ENCODE results near the gene AKNA.

The AKNA gene

GRCh38 chr9:114387680-114388356 is at the start of gene AKNA:
TSS of gene AKNA (minus strand) at chr9:114387982. CDS start at chr9:114381333, 6,649 bp downstream.
- peak; percentile 88 for DNase-seq (ENCODE audit: low read depth, low spot score)

GRCh38 chr9:114437401-114437893 is 49.7 kb upstream of the AKNA start:
- DNase-seq (ENCODE audit: low read depth, low spot score) = no peak

- peak; percentile 66 for DNase-seq (ENCODE audit: low read depth, low spot score)
These were observed 47.1 kb upstream of the AKNA start for GRCh38 chr9:114434878-114435311.

DNA sequence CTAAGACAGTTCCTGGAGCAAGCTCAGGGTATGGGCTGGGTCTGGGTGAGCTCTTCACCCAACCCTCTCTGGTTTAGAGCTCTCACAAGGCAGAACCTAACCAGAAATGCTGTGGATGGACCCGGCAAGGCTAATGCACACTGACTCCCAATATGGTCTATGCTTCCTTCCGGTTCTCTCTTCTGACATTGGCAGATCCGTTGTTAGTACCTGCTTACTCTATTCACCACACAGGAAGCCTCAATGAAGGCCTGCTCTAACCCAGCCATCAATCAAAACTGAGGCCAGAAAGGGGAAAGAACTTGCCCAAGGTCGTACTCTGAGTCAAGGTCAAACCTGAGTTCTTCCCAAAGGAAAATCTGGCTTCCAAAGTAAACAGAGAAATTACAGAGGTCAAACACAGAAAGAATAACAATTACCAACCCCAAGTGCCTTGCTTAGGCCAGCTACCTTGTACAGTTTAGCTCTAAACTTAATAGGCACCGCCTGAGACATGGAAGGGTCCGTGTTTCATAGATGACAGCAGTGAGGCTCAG is 46.0 kb upstream of the AKNA start:
- no peak for DNase-seq (ENCODE audit: low read depth, low spot score)

GRCh38 chr9:114433086-114433485 is 45.3 kb upstream of the AKNA start:
- no peak for DNase-seq (ENCODE audit: low read depth, low spot score)

DNA sequence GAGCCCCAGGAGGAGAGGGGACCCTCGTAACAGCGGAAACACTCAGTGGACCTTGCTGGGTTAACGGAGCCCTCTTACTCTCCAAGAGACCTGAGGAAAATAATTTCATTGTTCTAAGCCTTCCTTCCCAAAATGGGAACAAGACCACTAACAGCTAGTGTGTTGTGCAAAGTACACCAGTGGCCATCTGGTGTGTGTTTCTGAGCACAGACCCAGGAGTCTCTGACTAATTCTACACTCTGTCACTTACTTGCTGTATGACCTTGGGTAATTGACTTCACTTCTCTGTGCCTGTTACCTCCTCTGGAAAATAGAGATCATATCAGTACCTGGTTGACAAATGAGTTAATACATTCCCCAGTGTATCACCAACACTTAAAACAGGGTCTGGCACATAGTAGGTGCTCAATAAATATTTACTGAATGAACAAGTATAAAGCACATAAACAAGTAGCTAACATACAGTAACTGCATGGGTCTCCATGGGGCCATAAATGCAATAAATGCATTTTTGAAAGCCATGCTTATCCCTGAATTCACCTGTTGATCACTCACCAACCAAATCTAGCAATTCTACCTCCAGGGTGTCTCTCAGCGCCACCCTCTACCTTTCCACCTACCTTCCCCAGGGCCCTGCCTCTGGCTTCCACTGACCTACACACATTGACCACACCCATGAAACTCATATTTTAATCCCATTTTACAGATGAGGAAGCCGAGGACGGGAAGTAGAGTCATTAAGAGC is 44.7 kb upstream of the AKNA start:
- no peak for DNase-seq (ENCODE audit: low read depth, low spot score)

DNA sequence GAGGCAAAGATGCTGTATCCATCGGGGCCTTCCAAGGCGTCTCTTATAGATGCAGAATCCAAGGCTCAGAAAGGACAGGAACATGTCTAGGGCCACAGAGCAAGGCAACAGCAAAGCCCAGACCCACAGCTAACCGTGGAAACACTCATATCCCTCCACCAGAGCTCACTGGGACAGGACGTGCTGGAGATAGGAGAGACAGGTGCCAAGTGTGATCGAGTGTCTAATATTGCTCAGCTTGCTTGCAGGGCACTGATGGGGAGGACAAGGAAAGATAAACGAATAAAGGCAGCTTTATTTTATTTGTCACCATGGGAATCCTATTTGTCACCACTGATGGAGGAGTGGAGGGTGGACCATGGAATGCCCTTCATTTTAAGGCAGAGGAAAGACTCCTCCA is 44.0 kb upstream of the AKNA start:
- DNase-seq (ENCODE audit: low read depth, low spot score) = no peak

DNA sequence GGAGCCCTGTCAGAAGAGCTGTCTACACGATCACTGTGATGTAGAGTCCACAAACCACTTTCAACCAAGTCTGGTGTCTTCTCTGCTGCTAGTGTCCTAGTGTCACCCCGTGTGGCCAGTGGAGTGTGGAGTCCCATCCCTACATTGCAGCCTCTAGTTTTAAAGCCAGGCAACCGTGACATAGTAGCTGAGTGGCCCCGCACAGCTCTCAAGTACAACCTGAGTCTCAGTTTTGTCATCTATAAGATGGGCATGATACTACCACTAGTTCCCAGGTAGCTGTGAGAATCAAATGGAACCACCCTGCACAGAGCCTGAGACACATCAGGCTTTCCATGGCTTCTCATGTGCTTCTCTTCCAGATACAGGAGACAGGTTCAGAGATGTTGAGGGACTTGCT is 43.2 kb upstream of the AKNA start:
- no peak for DNase-seq (ENCODE audit: low read depth, low spot score)

DNA sequence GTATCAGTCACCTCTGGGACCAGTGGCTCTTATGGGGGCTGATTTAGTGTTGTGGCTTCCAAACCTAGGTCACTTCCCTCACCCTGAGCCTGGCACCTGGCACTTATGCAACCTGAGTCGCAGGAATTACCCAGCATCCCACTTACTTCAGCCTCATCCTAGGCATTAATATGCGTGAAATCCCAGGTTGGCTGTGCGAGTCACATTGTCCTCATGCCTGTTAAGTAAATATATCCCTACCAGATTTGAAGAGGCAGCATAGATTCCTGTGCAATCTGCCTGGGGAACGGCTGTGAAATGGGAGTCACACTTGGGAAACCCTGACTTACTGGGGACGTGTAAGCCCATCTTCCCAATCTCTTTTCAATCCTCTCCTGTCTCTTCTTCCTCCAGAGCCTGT is 42.7 kb upstream of the AKNA start:
- DNase-seq (ENCODE audit: low read depth, low spot score) = no peak

DNA sequence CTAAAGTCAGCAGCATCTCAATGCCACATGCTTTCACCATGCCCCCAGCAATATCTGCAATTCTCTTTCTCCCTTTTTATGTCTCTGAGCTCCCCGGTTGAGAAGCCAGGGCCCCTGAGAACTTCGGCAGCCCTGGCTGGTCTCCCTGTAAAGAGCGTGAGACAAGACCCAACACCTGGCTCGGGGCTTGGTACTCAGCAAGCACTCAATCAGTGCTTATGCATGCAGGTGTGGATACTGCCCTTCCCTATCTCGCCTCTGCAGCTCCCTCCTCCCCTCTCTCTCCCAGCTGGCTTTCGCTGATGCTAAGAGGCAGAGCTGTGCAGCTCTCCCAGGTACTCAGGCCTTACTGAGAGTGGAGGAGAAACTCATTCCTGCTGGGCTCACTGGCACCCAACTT is 41.7 kb upstream of the AKNA start:
- no peak for DNase-seq (ENCODE audit: low read depth, low spot score)

DNA sequence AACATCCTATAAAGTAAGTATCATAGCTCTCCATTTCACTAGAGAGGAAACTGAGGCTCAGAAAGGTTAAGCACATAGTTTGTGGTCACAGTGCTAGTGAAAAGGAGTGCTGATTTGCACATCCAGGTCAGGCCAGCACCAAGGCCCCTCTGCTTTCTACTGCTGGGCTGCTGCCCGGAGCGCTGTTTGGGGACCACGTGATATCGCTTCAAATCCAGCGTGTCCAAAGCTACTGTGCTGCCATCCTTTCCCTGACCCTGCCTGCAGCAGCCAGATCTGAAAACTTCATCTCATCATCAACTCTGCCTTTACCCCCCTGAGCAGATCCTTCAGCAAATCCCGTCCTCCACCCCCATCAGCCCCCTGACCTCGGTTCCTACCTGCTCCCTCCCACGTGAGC is 40.7 kb upstream of the AKNA start:
- no peak for DNase-seq (ENCODE audit: low read depth, low spot score)

DNA sequence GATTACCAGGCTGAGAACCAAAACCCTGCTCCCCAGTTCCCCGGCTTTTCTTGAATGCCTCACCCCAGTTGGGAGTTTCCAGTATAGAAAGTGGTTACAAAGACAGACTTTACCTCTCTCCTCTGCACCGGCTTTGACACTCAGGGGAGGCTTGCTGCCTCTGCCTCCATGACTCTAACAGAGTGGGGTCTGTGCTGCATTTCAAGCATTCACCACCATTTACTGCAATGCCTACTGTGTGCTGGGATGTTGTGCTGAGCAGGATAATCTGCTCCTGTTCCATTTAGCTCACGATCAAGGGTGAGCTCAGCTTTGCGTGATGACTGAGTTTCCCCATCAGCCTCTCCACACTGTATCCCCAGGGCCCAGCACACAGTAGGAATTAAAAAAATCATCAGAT is 39.9 kb upstream of the AKNA start:
- no peak for DNase-seq (ENCODE audit: low read depth, low spot score)

DNA sequence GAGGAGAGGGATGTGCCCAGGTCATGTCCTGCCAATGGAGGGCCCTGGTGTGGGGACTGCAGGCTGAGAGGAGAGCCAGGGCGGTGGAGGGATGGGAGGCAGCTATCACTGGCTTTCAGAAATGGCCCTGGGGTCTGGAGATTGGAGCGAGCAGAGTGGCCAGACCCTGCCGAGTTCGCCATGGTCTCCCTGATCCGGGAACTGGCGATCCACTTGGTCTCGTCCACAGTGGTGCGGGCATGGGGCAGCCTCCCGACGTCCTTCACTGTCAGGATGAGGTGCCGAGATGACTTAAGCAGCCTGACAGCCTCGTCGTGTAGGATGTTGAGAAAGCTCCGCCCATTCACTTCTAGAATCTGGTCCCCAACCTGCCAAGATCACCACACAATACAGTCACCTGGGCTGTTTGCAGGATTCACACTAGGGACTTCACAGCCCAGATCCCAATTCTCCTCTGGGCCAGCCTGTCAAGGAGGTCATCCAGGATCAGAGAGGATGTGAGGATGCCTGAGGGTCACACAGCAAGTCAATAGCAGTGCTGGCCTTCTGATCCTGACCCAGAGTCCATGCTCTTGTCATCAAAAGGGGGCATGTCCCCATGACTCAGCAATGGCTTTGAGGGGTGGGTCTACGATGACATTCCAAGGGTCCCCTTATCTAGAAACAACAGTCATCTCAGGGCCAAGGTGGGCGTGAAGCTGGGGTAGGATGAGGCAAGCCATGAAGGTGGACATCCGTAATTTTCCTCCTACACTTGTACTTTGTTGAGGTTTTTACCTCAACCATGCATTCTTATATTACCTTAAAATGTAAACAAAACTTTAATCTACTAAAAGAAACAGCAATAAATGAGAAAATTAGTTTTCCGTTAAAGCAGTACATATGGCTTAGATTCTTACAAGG is 38.5 kb upstream of the AKNA start:
- DNase-seq (ENCODE audit: low read depth, low spot score) = no peak

DNA sequence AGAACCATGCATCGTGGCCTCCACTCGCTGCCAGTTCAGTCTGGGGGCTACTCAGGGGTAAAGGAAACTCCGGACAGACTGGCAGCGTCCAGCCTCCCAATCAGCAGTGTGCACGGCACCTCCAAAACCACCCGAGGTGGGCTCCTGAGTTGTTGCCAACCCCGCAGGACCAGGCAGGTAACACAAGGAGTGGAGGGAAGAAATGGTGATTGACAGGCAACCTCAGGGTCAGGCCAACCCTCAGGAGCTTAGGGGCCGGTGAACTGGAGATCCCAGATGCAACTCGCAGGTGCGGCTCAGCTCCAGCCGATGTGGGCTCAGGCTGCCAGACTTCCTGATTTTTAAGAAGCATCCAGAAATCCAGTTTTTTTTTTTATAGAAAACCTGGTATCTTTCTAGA is 37.3 kb upstream of the AKNA start:
- DNase-seq (ENCODE audit: low read depth, low spot score) = no peak

- DNase-seq (ENCODE audit: low read depth, low spot score) = no peak
These were observed 36.3 kb upstream of the AKNA start for GRCh38 chr9:114424126-114424525.

- DNase-seq (ENCODE audit: low read depth, low spot score) = no peak
These were observed 35.4 kb upstream of the AKNA start for GRCh38 chr9:114423181-114423580.

GRCh38 chr9:114421147-114421546 is 33.4 kb upstream of the AKNA start:
- no peak for DNase-seq (ENCODE audit: low read depth, low spot score)

GRCh38 chr9:114419796-114420195 is 32.0 kb upstream of the AKNA start:
- DNase-seq (ENCODE audit: low read depth, low spot score) = no peak

DNA sequence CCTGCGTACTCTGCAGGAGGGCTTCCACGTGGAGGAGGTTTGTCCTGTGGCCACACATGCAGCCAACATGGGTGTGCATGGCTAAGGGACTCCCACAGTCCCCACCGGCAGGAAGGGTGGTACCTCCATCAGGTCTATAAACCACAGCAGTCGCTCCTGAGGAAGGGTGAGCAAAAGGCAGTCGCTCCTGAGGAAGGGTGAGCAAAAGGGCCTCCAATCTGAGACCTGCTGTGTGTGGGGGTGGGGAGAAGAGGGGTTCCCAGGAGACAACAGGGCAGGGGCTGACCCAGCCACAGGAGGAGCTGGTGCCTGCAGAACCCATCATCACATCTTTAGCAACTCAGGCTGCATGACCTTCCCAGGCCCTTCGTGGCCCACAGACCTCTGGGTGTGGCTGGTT is 30.3 kb upstream of the AKNA start:
- DNase-seq (ENCODE audit: low read depth, low spot score) = no peak

GRCh38 chr9:114417511-114417910 is 29.7 kb upstream of the AKNA start:
- DNase-seq (ENCODE audit: low read depth, low spot score) = peak; percentile 78

DNA sequence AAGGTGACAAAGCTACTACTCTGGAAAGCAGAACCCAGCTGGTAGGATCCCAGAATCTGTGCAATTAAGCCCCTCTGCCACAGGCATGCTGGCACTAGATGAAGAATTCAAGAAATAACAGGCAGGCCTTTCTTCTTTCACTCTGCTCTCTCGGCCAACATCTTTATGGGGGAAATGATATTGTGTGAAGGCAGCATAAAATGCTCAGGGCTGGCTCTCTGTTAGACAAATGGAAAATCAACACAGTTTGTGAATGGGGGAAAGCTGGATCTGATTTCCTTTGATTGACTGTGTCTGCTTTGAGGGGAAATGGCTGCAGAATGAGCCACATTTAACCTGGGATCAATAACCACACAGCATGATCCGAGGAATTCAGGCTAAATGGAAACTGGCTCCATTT is 29.1 kb upstream of the AKNA start:
- peak; percentile 45 for DNase-seq (ENCODE audit: low read depth, low spot score)

GRCh38 chr9:114416290-114416689 is 28.5 kb upstream of the AKNA start:
- no peak for DNase-seq (ENCODE audit: low read depth, low spot score)
